ENCODE measurements around the gene THBD. TPM values are rescaled to one million over a fixed set of nuclear protein-coding genes. Genes with fewer than 3 reads are reported as not detected.

The THBD gene
- total and polyA plus RNA-seq, 2 experiments from 2014 or later: 50.1 to 79.6 TPM

DNA sequence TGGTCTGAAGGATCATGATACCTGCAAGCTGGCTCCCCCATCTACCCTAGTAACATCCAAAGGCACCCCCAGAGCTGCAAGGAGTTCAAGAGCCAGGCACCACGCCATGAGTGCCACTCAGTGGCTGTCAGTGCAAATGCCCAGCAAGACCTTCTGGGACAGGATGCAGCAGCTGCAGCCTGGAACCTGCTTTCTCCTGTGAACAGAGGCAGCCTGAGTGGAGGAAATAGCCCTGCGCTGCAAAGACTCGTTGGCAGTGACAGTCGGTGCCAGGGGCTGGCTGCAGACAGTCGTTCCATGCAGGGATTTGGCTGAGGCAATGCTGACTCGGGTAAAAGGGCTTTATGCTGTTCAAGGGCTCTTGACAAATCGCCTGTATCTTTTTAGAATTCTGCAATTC lies 30.1 kb downstream of the THBD start:
- WGBS (ENCODE audit: low lambda C conversion rate, missing lambda C conversion rate): 74% methylated on average over 7 of the region's 7 CpGs
- no peaks in the 10 kb centered on the region for H3K36me3 ChIP-seq (replicated peaks; ENCODE audit: insufficient read depth, low read depth)

DNA sequence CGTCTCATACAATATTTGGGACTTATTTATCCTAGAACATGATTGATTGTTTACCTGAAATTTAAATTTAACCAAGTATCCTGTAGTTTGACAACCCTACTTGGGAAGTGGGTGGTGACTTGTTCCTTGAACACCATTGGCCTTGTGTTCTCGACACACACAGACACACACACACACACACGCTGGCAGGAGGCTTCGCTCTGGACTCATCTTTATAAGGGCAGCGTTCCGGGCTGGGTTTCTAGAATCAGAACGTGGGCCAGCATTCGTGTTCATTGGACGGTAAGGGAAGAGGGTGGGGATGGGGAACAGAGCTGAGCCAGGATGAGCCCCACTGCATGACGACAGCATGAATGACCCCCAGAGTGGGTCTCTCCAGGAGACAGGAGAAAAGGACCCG lies 30.5 kb downstream of the THBD start:
- H3K9me2 ChIP-seq (replicated peaks; ENCODE audit: insufficient read depth): no peaks in the 10 kb centered on the region
- H3K27ac ChIP-seq: no peak overlapping the region
- no peak overlapping the region for H3K4me2 ChIP-seq
- peaks cover 3% of the 10 kb centered on the region for H3K4me1 ChIP-seq (ENCODE audit: insufficient read depth)
- H3K27me3 ChIP-seq: no peaks in the 10 kb centered on the region
- no peaks in the 10 kb centered on the region for H4K20me1 ChIP-seq (ENCODE audit: insufficient read depth, poor library complexity, severe bottlenecking)
- no peak for TF ChIP-seq EZH2phosphoT487 (IDR thresholded peaks at IDR 0.05; ENCODE audit: low read depth, severe bottlenecking, unreplicated experiment)
- TF ChIP-seq EZH2 (IDR thresholded peaks at IDR 0.05; ENCODE audit: borderline replicate concordance): no peak
- WGBS (ENCODE audit: low lambda C conversion rate, missing lambda C conversion rate): 96% methylated on average over 11 of the region's 11 CpGs
- no peaks in the 10 kb centered on the region for H3K36me3 ChIP-seq (replicated peaks; ENCODE audit: insufficient read depth, low read depth)
- H3K79me2 ChIP-seq: no peaks in the 10 kb centered on the region
- H2AFZ ChIP-seq: no peak overlapping the region
- H3K4me3 ChIP-seq: no peak overlapping the region
- no peak for DNase-seq (ENCODE audit: low spot score)
- H3K9me3 ChIP-seq (ENCODE audit: low read depth): no peaks in the 10 kb centered on the region

More for the DNA sequence above, 30.1 kb downstream of the THBD start:
- no peaks in the 10 kb centered on the region for H3K9me3 ChIP-seq (ENCODE audit: low read depth)
- TF ChIP-seq EZH2 (IDR thresholded peaks at IDR 0.05; ENCODE audit: borderline replicate concordance) (no peak), EZH2phosphoT487 (IDR thresholded peaks at IDR 0.05; ENCODE audit: low read depth, severe bottlenecking, unreplicated experiment) (no peak)
- TF ChIP-seq, protein P1, sequence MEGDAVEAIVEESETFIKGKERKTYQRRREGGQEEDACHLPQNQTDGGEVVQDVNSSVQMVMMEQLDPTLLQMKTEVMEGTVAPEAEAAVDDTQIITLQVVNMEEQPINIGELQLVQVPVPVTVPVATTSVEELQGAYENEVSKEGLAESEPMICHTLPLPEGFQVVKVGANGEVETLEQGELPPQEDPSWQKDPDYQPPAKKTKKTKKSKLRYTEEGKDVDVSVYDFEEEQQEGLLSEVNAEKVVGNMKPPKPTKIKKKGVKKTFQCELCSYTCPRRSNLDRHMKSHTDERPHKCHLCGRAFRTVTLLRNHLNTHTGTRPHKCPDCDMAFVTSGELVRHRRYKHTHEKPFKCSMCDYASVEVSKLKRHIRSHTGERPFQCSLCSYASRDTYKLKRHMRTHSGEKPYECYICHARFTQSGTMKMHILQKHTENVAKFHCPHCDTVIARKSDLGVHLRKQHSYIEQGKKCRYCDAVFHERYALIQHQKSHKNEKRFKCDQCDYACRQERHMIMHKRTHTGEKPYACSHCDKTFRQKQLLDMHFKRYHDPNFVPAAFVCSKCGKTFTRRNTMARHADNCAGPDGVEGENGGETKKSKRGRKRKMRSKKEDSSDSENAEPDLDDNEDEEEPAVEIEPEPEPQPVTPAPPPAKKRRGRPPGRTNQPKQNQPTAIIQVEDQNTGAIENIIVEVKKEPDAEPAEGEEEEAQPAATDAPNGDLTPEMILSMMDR (IDR thresholded peaks at IDR 0.05; ENCODE audit: poor library complexity): no peak
- H3K4me1 ChIP-seq (ENCODE audit: insufficient read depth): peaks cover 8% of the 10 kb centered on the region
- H3K9me2 ChIP-seq (replicated peaks; ENCODE audit: insufficient read depth): no peaks in the 10 kb centered on the region
- no peak for DNase-seq (ENCODE audit: low spot score)
- no peak overlapping the region for H2AFZ ChIP-seq
- H3K27me3 ChIP-seq: no peaks in the 10 kb centered on the region
- H3K79me2 ChIP-seq: no peaks in the 10 kb centered on the region
- no peak overlapping the region for H3K4me2 ChIP-seq
- H3K4me3 ChIP-seq: no peak overlapping the region
- no peaks in the 10 kb centered on the region for H4K20me1 ChIP-seq (ENCODE audit: insufficient read depth, poor library complexity, severe bottlenecking)
- no peak overlapping the region for H3K27ac ChIP-seq

DNA sequence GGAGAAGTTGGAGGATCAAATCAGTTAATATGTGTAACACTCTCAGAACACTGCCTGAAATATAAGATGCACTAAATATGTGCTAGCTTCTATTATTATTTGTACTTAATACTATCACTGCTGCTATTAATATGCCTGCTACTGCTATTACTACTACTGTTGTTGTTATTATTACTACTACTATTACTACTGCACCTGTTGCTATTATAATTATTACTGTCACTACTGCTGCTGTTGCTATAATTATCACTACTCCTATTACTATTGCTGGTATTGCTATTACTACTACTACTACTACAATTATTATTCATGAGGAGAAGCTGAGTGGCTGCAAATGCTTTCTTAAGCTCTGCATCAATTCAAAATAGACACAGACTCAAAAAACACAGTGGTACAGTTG lies 31.0 kb downstream of the THBD start:
- Histone ChIP-seq H3K4me1 (ENCODE audit: insufficient read depth) (no peaks in the 10 kb centered on the region), H3K9me2 (replicated peaks; ENCODE audit: insufficient read depth) (no peaks in the 10 kb centered on the region), H2AFZ (no peak overlapping the region), H3K27ac (no peak overlapping the region), H3K4me3 (no peak overlapping the region), H4K20me1 (ENCODE audit: insufficient read depth, poor library complexity, severe bottlenecking) (no peaks in the 10 kb centered on the region), H3K4me2 (no peak overlapping the region), H3K9me3 (ENCODE audit: low read depth) (no peaks in the 10 kb centered on the region), H3K36me3 (replicated peaks; ENCODE audit: insufficient read depth, low read depth) (no peaks in the 10 kb centered on the region), H3K27me3 (no peaks in the 10 kb centered on the region), H3K79me2 (no peaks in the 10 kb centered on the region)
- no peak for DNase-seq (ENCODE audit: low spot score)
- TF ChIP-seq, protein P1 (IDR thresholded peaks at IDR 0.05; ENCODE audit: poor library complexity): no peak
- TF ChIP-seq EZH2phosphoT487 (IDR thresholded peaks at IDR 0.05; ENCODE audit: low read depth, severe bottlenecking, unreplicated experiment) (no peak), EZH2 (IDR thresholded peaks at IDR 0.05; ENCODE audit: borderline replicate concordance) (no peak)

DNA sequence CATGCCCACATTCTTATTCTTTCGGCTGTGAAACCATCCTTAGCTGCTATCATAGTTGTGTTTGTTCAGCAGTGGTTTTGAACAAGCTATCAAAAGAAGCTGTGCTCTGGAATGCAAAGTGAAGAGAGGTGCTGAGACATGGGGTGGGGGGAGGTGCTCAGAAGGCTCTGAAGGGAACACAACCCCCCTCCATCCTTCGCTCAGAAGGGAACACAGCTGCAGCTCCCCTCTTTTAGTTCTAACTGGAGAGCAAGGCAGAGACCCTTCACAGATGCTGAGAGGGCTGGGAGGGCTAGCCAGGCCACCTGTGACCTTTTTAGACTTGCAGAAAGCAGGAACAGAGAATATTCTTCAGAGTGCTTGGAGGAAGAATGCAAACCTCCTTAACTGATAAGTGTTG lies 32.0 kb downstream of the THBD start:
- H2AFZ ChIP-seq: no peak overlapping the region
- H3K9me3 ChIP-seq (ENCODE audit: low read depth): no peaks in the 10 kb centered on the region
- no peak overlapping the region for H3K4me3 ChIP-seq
- WGBS (ENCODE audit: low lambda C conversion rate, missing lambda C conversion rate): 55% methylated on average over 2 of the region's 2 CpGs
- TF ChIP-seq, protein P1 (IDR thresholded peaks at IDR 0.05; ENCODE audit: poor library complexity): no peak
- TF ChIP-seq EZH2phosphoT487 (IDR thresholded peaks at IDR 0.05; ENCODE audit: low read depth, severe bottlenecking, unreplicated experiment) (no peak), EZH2 (IDR thresholded peaks at IDR 0.05; ENCODE audit: borderline replicate concordance) (no peak)
- no peaks in the 10 kb centered on the region for H3K27me3 ChIP-seq
- no peaks in the 10 kb centered on the region for H3K9me2 ChIP-seq (replicated peaks; ENCODE audit: insufficient read depth)
- no peak overlapping the region for H3K27ac ChIP-seq
- H3K36me3 ChIP-seq (replicated peaks; ENCODE audit: insufficient read depth, low read depth): no peaks in the 10 kb centered on the region
- no peaks in the 10 kb centered on the region for H3K79me2 ChIP-seq
- no peaks in the 10 kb centered on the region for H4K20me1 ChIP-seq (ENCODE audit: insufficient read depth, poor library complexity, severe bottlenecking)
- no peaks in the 10 kb centered on the region for H3K4me1 ChIP-seq (ENCODE audit: insufficient read depth)
- DNase-seq (ENCODE audit: low spot score): no peak
- no peak overlapping the region for H3K4me2 ChIP-seq
